Esophagus (tissue), 2 donors: ENCODE results near the gene GBX1. TPM values are rescaled to one million over a fixed set of nuclear protein-coding genes. Genes with fewer than 3 reads are reported as not detected.

ENCODE experiments used
- H3K27ac ChIP-seq, 2 donors: one replicate each; pipeline ENCODE4 v1.5.1; 2013; ENCODE audit warnings: low read depth in 2 of 2, mild to moderate bottlenecking in 2 of 2, inconsistent platforms in 1 of 2, low read length in 1 of 2, moderate library complexity in 1 of 2
- H3K27me3 ChIP-seq, 2 donors: one replicate each; pipeline ENCODE4 v1.6.1; 2013; ENCODE audit warnings: low read length in 2 of 2, control low read depth in 1 of 2, mild to moderate bottlenecking in 1 of 2; ENCODE audit not compliant: insufficient read depth in 2 of 2, control insufficient read depth in 1 of 2
- H3K36me3 ChIP-seq, 2 donors: one replicate each; pipeline ENCODE4 v1.6.1; 2013; ENCODE audit warnings: low read length in 1 of 2; ENCODE audit not compliant: control insufficient read depth in 2 of 2, insufficient read depth in 2 of 2
- H3K4me1 ChIP-seq, 2 donors: one replicate each; pipeline ENCODE4 v1.6.1; 2013; ENCODE audit warnings: low read length in 1 of 2; ENCODE audit not compliant: control insufficient read depth in 2 of 2, insufficient read depth in 2 of 2
- H3K4me3 ChIP-seq, 2 donors: one replicate each; pipeline ENCODE4 v1.5.1; 2013; ENCODE audit warnings: low read length in 2 of 2, mild to moderate bottlenecking in 2 of 2, low read depth in 1 of 2, moderate library complexity in 1 of 2
- H3K9me3 ChIP-seq, 2 donors: one replicate each; pipeline ENCODE4 v1.6.1; 2013; ENCODE audit warnings: mild to moderate bottlenecking in 2 of 2, low read depth in 1 of 2, low read length in 1 of 2, moderate library complexity in 1 of 2; ENCODE audit not compliant: control insufficient read depth in 2 of 2, insufficient read depth in 1 of 2
- WGBS, 2 donors: extraction: QIAGEN DNeasy Blood & Tissue Kit; methylation state at CpG; one replicate each; pipeline ENCODE4 v1.1.7; 2013; 5-methylcytosine and 5-hydroxymethylcytosine counted together
- polyA plus RNA-seq, 2 donors: library from polyadenylated mRNA; stranded (reverse); fragments of 200-250 nt; gene quantifications; one replicate each; pipeline ENCODE4 v1.2.3, GENCODE V29; 2013
- donor health status: healthy with polysubstance abuse.
- donor health status: Bipolar disorder and iron deficiency.

The GBX1 gene
- polyA plus RNA-seq, 2 donors: not detected

- peaks cover 0 to 2% of the 10 kb centered on the region in 2 donors for H3K9me3 ChIP-seq
- 93% methylated on average over 38 of the region's 38 CpGs for WGBS, 2 donors
- no peak overlapping the region for H3K4me3 ChIP-seq
- no peak overlapping the region for H3K27ac ChIP-seq
- peaks cover 0 to 7% of the 10 kb centered on the region in 2 donors for H3K4me1 ChIP-seq
- H3K36me3 ChIP-seq: peaks cover 15 to 62% of the 10 kb centered on the region in 2 donors
- no peaks in the 10 kb centered on the region for H3K27me3 ChIP-seq
Observed at GRCh38 chr7:151118108-151119054, 49.1 kb downstream of the GBX1 start.

DNA sequence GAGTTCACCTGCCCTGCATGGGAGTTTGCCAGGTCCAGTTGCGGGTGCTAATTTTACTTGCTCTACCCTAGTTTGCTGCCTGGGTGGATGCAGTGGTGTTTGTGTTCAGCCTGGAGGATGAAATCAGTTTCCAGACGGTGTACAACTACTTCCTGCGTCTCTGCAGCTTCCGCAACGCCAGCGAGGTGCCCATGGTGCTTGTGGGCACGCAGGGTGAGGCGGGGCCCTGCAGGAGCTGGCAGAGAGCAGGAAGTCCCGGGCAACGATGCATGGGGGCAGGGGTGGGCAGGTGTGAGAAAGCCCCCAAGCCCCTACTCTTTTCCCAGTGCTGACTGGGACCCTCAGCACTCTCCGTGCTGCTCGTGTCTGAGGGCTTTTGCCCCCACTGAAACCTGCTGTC is 49.9 kb downstream of the GBX1 start:
- Histone ChIP-seq H3K27ac (no peak overlapping the region), H3K4me1 (peaks cover 0 to 10% of the 10 kb centered on the region in 2 donors), H3K4me3 (peak overlapping the region in 1 of 2 donors; percentile 48), H3K9me3 (peaks cover 0 to 2% of the 10 kb centered on the region in 2 donors), H3K27me3 (no peaks in the 10 kb centered on the region), H3K36me3 (peaks cover 15 to 57% of the 10 kb centered on the region in 2 donors)
- WGBS, 2 donors: 58 to 65% methylated on average over 12 of the region's 12 CpGs

DNA sequence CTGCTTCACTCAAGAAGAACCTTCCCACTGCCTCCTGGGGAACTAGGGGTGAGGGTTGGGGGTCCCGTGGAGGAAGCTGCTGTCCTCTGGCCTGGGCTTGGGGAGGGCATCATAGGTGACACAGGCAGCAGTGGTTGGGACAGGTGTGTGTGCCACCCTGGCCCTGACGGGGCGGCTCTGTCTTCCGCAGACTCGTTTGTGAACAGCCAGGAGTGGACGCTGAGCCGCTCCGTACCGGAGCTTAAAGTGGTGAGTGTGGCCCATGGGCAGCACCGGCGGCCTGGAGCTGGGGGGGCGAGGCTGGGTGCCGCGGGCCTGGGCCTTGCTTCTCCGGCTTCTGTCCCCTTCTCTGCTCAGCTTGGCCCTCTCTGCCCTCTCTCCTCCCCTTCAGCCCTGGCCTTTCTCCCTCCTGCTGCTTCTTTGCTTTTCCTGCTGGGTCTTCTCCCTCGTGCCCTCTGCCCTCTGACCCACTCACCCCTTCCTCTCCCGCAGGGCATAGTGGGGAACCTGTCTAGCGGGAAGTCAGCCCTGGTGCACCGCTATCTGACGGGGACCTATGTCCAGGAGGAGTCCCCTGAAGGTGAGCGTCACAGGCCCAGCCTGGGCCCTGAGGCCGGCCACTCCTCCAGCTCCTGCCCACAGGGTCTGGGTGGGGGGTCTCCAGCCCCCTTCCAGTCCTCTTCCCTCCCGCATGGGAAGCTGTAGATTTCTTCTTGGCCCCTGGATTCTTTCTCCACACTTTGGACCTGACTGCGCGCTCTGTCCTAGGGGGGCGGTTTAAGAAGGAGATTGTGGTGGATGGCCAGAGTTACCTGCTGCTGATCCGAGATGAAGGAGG is 50.7 kb downstream of the GBX1 start:
- H3K36me3 ChIP-seq: peaks cover 15 to 52% of the 10 kb centered on the region in 2 donors
- peaks cover 0 to 2% of the 10 kb centered on the region in 2 donors for H3K9me3 ChIP-seq
- H3K27ac ChIP-seq: peak overlapping the region; percentile 89 to 96
- peak overlapping the region; percentile 48 to 49 for H3K4me3 ChIP-seq
- H3K27me3 ChIP-seq: no peaks in the 10 kb centered on the region
- H3K4me1 ChIP-seq: peaks cover 0 to 10% of the 10 kb centered on the region in 2 donors
- WGBS, 2 donors: 61 to 79% methylated on average over 27 of the region's 27 CpGs

DNA sequence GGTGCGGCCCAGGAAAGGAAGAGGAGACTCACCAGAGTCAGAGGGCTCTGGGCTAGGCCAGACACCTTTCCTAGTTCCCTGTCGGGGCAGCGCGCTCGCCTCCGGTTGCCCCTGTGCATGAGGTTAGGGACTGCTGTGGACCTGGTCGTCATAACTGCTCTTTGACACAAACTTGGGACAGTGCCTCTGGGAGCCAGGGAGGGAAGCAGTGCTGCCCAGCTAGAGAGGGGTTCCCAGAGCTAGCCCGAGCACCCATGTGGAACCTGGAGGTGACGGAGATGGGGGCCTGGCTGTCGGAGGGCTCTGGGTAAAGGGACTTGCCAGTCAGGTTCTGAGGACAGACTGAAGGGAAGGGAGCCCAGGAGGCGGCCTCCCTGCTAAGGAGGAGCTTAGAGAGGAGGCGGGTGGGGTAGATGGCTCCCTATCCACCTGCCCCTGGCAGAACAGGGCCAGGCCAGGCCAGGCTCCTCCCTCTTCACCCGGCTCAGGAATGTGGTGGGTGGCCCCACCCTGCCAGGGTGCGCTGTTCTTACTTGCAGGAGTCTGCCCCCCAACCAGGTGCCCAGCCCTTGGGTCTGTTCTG is 51.6 kb downstream of the GBX1 start:
- peak overlapping the region; percentile 89 to 96 for H3K27ac ChIP-seq
- H3K4me3 ChIP-seq: peak overlapping the region; percentile 72 to 75
- H3K4me1 ChIP-seq: peaks cover 0 to 10% of the 10 kb centered on the region in 2 donors
- peaks cover 0 to 2% of the 10 kb centered on the region in 2 donors for H3K9me3 ChIP-seq
- no peaks in the 10 kb centered on the region for H3K27me3 ChIP-seq
- peaks cover 11 to 43% of the 10 kb centered on the region in 2 donors for H3K36me3 ChIP-seq
- WGBS, 2 donors: 53 to 54% methylated on average over 13 to 14 of the region's 14 CpGs

- Histone ChIP-seq H3K36me3 (peaks cover 4 to 37% of the 10 kb centered on the region in 2 donors), H3K9me3 (peaks cover 0 to 2% of the 10 kb centered on the region in 2 donors), H3K27me3 (no peaks in the 10 kb centered on the region), H3K27ac (peak overlapping the region; percentile 71 to 96), H3K4me3 (peak overlapping the region; percentile 72 to 75), H3K4me1 (peaks cover 0 to 10% of the 10 kb centered on the region in 2 donors)
- 5 to 10% methylated on average over 61 to 114 of the region's 114 CpGs for WGBS, 2 donors
Observed at GRCh38 chr7:151115121-151115835, 52.2 kb downstream of the GBX1 start.

- H3K4me3 ChIP-seq: peak overlapping the region; percentile 72 to 75
- H3K36me3 ChIP-seq: peaks cover 4 to 29% of the 10 kb centered on the region in 2 donors
- WGBS, 2 donors: 19 to 26% methylated on average over 78 to 101 of the region's 101 CpGs
- no peaks in the 10 kb centered on the region for H3K27me3 ChIP-seq
- peaks cover 0 to 10% of the 10 kb centered on the region in 2 donors for H3K4me1 ChIP-seq
- H3K27ac ChIP-seq: peak overlapping the region; percentile 71 to 96
- H3K9me3 ChIP-seq: peaks cover 0 to 2% of the 10 kb centered on the region in 2 donors
Observed at GRCh38 chr7:151114151-151115090, 53.1 kb downstream of the GBX1 start.

DNA sequence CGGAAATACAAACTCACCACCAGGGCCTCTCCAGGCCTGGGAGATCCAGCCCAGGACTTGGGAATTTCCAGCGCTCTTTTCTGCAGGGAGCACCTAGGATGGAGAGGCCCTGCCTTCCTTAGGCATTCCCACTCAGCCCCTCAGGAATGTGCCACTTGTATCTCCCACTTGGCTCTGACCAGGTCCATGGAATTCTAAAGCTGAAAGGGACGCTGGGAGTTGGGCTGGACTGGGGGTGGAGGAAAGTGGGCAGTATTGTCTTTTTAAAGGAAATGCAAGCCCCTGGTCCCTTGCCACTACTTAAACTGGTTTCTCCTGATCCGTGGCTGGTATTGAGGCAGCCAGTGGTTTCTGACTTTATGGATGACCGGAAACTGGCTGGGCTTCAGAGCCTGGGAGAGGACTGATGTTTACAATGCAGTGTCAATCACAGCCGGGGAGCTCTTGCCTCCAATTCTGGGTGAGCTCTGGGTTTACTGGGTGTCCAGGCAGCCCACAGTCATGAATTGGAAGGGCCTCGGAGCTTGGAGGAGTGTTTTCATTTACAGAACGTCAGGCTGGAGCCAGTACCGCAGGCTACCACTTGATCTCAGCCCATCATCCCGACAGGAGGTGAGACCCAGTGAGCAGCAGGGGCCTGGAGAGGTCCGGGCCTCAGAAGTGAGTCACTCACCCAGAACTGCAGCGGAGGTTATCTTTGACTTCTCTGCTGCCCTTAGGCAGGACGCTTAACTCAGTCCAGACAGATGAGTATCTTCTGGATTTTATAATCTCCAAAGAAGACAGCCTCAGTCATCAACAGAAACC is 53.9 kb downstream of the GBX1 start:
- peaks cover 0 to 10% of the 10 kb centered on the region in 2 donors for H3K4me1 ChIP-seq
- peaks cover 1 to 20% of the 10 kb centered on the region in 2 donors for H3K36me3 ChIP-seq
- H3K9me3 ChIP-seq: peaks cover 0 to 2% of the 10 kb centered on the region in 2 donors
- H3K27me3 ChIP-seq: no peaks in the 10 kb centered on the region
- 46 to 56% methylated on average over 13 of the region's 13 CpGs for WGBS, 2 donors
- peak overlapping the region; percentile 71 to 96 for H3K27ac ChIP-seq
- peak overlapping the region; percentile 72 to 75 for H3K4me3 ChIP-seq
